Activated T-cell treated with anti-CD3 and anti-CD28 coated beads, Interleukin-2, amount 50 U/mL, for 1 hour (primary cell): ENCODE results near the gene GABARAP.

Experiments
- DNase-seq: peaks from one replicate; pipeline ENCODE4 v3.0.0-alpha.2; 2020

Gene GABARAP

GRCh38 chr17:7241783-7242716 lies at the start of gene GABARAP:
TSS of gene GABARAP (minus strand) at chr17:7242449. CDS start at chr17:7242330, 119 bp downstream.
- DNase-seq, result peak; percentile 96

- DNase-seq, result no peak
Observed at GRCh38 chr17:7290685-7291084, 48.4 kb upstream of the GABARAP start.

GRCh38 chr17:7290166-7290565 lies 47.9 kb upstream of the GABARAP start:
- DNase-seq, result no peak

GRCh38 chr17:7289256-7290032 lies 47.2 kb upstream of the GABARAP start:
- DNase-seq, result no peak

GRCh38 chr17:7285679-7286078 lies 43.4 kb upstream of the GABARAP start:
- DNase-seq, result no peak

- DNase-seq, result no peak
Observed at GRCh38 chr17:7284911-7285310, 42.7 kb upstream of the GABARAP start.

- no peak for DNase-seq
Observed at GRCh38 chr17:7283471-7284216, 41.4 kb upstream of the GABARAP start.

- no peak for DNase-seq
Observed at GRCh38 chr17:7282752-7283321, 40.6 kb upstream of the GABARAP start.

GRCh38 chr17:7281953-7282751 lies 39.9 kb upstream of the GABARAP start:
- DNase-seq, result peak; percentile 31

- peak; percentile 82 for DNase-seq
Observed at GRCh38 chr17:7281074-7281952, 39.1 kb upstream of the GABARAP start, which contains the start of gene SLC2A4. TSS of gene SLC2A4 (plus strand) at chr17:7281718. CDS start at chr17:7281935, 217 bp downstream.

GRCh38 chr17:7280519-7281073 lies 38.3 kb upstream of the GABARAP start:
- peak; percentile 89 for DNase-seq

- no peak for DNase-seq
Observed at GRCh38 chr17:7279448-7279847, 37.2 kb upstream of the GABARAP start.

- DNase-seq, result no peak
Observed at GRCh38 chr17:7266784-7267183, 24.5 kb upstream of the GABARAP start.

- DNase-seq, result no peak
Observed at GRCh38 chr17:7263801-7264078, 21.5 kb upstream of the GABARAP start.

GRCh38 chr17:7262935-7263800 lies 20.9 kb upstream of the GABARAP start:
- DNase-seq, result peak; percentile 35

GRCh38 chr17:7262192-7262934 lies 20.1 kb upstream of the GABARAP start, which contains the start of gene CLDN7:
TSS of gene CLDN7 (minus strand) at chr17:7262478. CDS start at chr17:7262043, 435 bp downstream.
- DNase-seq, result peak; percentile 32

GRCh38 chr17:7261379-7262191 lies 19.3 kb upstream of the GABARAP start:
- peak; percentile 52 for DNase-seq
